Measurements from ENCODE around the gene OR51E2. TPM values are rescaled to one million over a fixed set of nuclear protein-coding genes. Genes with fewer than 3 reads are reported as not detected.
"Not testable (repeated sequence)": the region's sequence is repeated elsewhere in the genome, so short reads cannot be mapped to it uniquely, and the experiment has no call there.

Gene OR51E2
- not detected in 2 replicates for total RNA-seq (2012; rRNA removed)

- Histone ChIP-seq H3K4me1 (ENCODE audit: control insufficient read depth, insufficient read depth, low read length) (no peaks in the 10 kb centered on the region), H3K9ac (ENCODE audit: low read depth, low read length) (no peak within 1 kb of the TSS), H3K4me3 (ENCODE audit: low read length) (no peak within 1 kb of the TSS), H3K9me3 (replicated peaks; ENCODE audit: low read length) (no peaks in the 10 kb centered on the region), H3K36me3 (ENCODE audit: insufficient read depth, low read length) (no peaks in the 10 kb centered on the region), H3K27me3 (ENCODE audit: control insufficient read depth, insufficient read depth, low read length) (peaks cover 3% of the 10 kb centered on the region), H3K4me2 (ENCODE audit: low read length) (no peak within 1 kb of the TSS)
Observed at GRCh38 chr11:4697585-4697984, at the start of gene OR51E2. OR51E2 (minus strand) TSS chr11:4697853; CDS start chr11:4682711, 15,142 bp downstream.

GRCh38 chr11:4740735-4741134, 43.1 kb upstream of the OR51E2 start:
- no peak overlapping the region for H3K9ac ChIP-seq (ENCODE audit: low read depth, low read length)
- no peaks in the 10 kb centered on the region for H3K4me1 ChIP-seq (ENCODE audit: control insufficient read depth, insufficient read depth, low read length)
- no peaks in the 10 kb centered on the region for H3K36me3 ChIP-seq (ENCODE audit: insufficient read depth, low read length)
- no peak overlapping the region for H3K4me3 ChIP-seq (ENCODE audit: low read length)
- no peaks in the 10 kb centered on the region for H3K9me3 ChIP-seq (replicated peaks; ENCODE audit: low read length)
- no peaks in the 10 kb centered on the region for H3K27me3 ChIP-seq (ENCODE audit: control insufficient read depth, insufficient read depth, low read length)
- H3K4me2 ChIP-seq (ENCODE audit: low read length): no peak overlapping the region

- Histone ChIP-seq H3K36me3 (ENCODE audit: insufficient read depth, low read length) (no peaks in the 10 kb centered on the region), H3K4me3 (ENCODE audit: low read length) (no peak overlapping the region), H3K4me2 (ENCODE audit: low read length) (no peak overlapping the region), H3K9ac (ENCODE audit: low read depth, low read length) (no peak overlapping the region), H3K9me3 (replicated peaks; ENCODE audit: low read length) (no peaks in the 10 kb centered on the region), H3K4me1 (ENCODE audit: control insufficient read depth, insufficient read depth, low read length) (no peaks in the 10 kb centered on the region), H3K27me3 (ENCODE audit: control insufficient read depth, insufficient read depth, low read length) (no peaks in the 10 kb centered on the region)
Observed at GRCh38 chr11:4727171-4727570, 29.5 kb upstream of the OR51E2 start.

GRCh38 chr11:4722616-4723534, 25.2 kb upstream of the OR51E2 start:
- not testable (repeated sequence) for H3K36me3 ChIP-seq (ENCODE audit: insufficient read depth, low read length); H3K9me3 ChIP-seq (replicated peaks; ENCODE audit: low read length); H3K4me2 ChIP-seq (ENCODE audit: low read length); H3K9ac ChIP-seq (ENCODE audit: low read depth, low read length); H3K4me1 ChIP-seq (ENCODE audit: control insufficient read depth, insufficient read depth, low read length); H3K4me3 ChIP-seq (ENCODE audit: low read length); H3K27me3 ChIP-seq (ENCODE audit: control insufficient read depth, insufficient read depth, low read length)

- no peak overlapping the region for H3K4me2 ChIP-seq (ENCODE audit: low read length)
- no peak overlapping the region for H3K4me3 ChIP-seq (ENCODE audit: low read length)
- H3K9me3 ChIP-seq (replicated peaks; ENCODE audit: low read length): no peaks in the 10 kb centered on the region
- no peaks in the 10 kb centered on the region for H3K4me1 ChIP-seq (ENCODE audit: control insufficient read depth, insufficient read depth, low read length)
- peaks cover 4% of the 10 kb centered on the region for H3K27me3 ChIP-seq (ENCODE audit: control insufficient read depth, insufficient read depth, low read length)
- no peak overlapping the region for H3K9ac ChIP-seq (ENCODE audit: low read depth, low read length)
- no peaks in the 10 kb centered on the region for H3K36me3 ChIP-seq (ENCODE audit: insufficient read depth, low read length)
Observed at GRCh38 chr11:4714300-4714699, 16.6 kb upstream of the OR51E2 start.

GRCh38 chr11:4713241-4713640, 15.6 kb upstream of the OR51E2 start:
- Histone ChIP-seq H3K9me3 (replicated peaks; ENCODE audit: low read length) (no peaks in the 10 kb centered on the region), H3K9ac (ENCODE audit: low read depth, low read length) (no peak overlapping the region), H3K27me3 (ENCODE audit: control insufficient read depth, insufficient read depth, low read length) (peaks cover 4% of the 10 kb centered on the region), H3K4me2 (ENCODE audit: low read length) (no peak overlapping the region), H3K4me3 (ENCODE audit: low read length) (no peak overlapping the region), H3K4me1 (ENCODE audit: control insufficient read depth, insufficient read depth, low read length) (no peaks in the 10 kb centered on the region), H3K36me3 (ENCODE audit: insufficient read depth, low read length) (no peaks in the 10 kb centered on the region)

- H3K9me3 ChIP-seq (replicated peaks; ENCODE audit: low read length): no peaks in the 10 kb centered on the region
- no peak overlapping the region for H3K4me3 ChIP-seq (ENCODE audit: low read length)
- H3K4me1 ChIP-seq (ENCODE audit: control insufficient read depth, insufficient read depth, low read length): no peaks in the 10 kb centered on the region
- no peak overlapping the region for H3K4me2 ChIP-seq (ENCODE audit: low read length)
- H3K27me3 ChIP-seq (ENCODE audit: control insufficient read depth, insufficient read depth, low read length): peaks cover 4% of the 10 kb centered on the region
- H3K9ac ChIP-seq (ENCODE audit: low read depth, low read length): no peak overlapping the region
- no peaks in the 10 kb centered on the region for H3K36me3 ChIP-seq (ENCODE audit: insufficient read depth, low read length)
Observed at GRCh38 chr11:4704790-4705334, 7.2 kb upstream of the OR51E2 start.

- no peak within 1 kb of the TSS for H3K4me2 ChIP-seq (ENCODE audit: low read length)
- H3K9ac ChIP-seq (ENCODE audit: low read depth, low read length): no peak within 1 kb of the TSS
- H3K36me3 ChIP-seq (ENCODE audit: insufficient read depth, low read length): no peaks in the 10 kb centered on the region
- H3K4me1 ChIP-seq (ENCODE audit: control insufficient read depth, insufficient read depth, low read length): no peaks in the 10 kb centered on the region
- H3K4me3 ChIP-seq (ENCODE audit: low read length): no peak within 1 kb of the TSS
- H3K9me3 ChIP-seq (replicated peaks; ENCODE audit: low read length): no peaks in the 10 kb centered on the region
- no peaks in the 10 kb centered on the region for H3K27me3 ChIP-seq (ENCODE audit: control insufficient read depth, insufficient read depth, low read length)
Observed at GRCh38 chr11:4704054-4704789, 6.6 kb upstream of the OR51E2 start, which contains the start of gene MMP26. MMP26 (plus strand) TSS chr11:4704784.

GRCh38 chr11:4700436-4700820, 2.8 kb upstream of the OR51E2 start:
- Histone ChIP-seq H3K4me3 (ENCODE audit: low read length) (no peak overlapping the region), H3K4me1 (ENCODE audit: control insufficient read depth, insufficient read depth, low read length) (no peaks in the 10 kb centered on the region), H3K4me2 (ENCODE audit: low read length) (no peak overlapping the region), H3K9ac (ENCODE audit: low read depth, low read length) (no peak overlapping the region), H3K27me3 (ENCODE audit: control insufficient read depth, insufficient read depth, low read length) (peaks cover 3% of the 10 kb centered on the region), H3K36me3 (ENCODE audit: insufficient read depth, low read length) (no peaks in the 10 kb centered on the region), H3K9me3 (replicated peaks; ENCODE audit: low read length) (no peaks in the 10 kb centered on the region)

GRCh38 chr11:4699697-4700435, 2.2 kb upstream of the OR51E2 start:
- Histone ChIP-seq H3K4me2 (ENCODE audit: low read length) (no peak overlapping the region), H3K4me3 (ENCODE audit: low read length) (no peak overlapping the region), H3K9ac (ENCODE audit: low read depth, low read length) (no peak overlapping the region), H3K36me3 (ENCODE audit: insufficient read depth, low read length) (no peaks in the 10 kb centered on the region), H3K4me1 (ENCODE audit: control insufficient read depth, insufficient read depth, low read length) (no peaks in the 10 kb centered on the region), H3K9me3 (replicated peaks; ENCODE audit: low read length) (no peaks in the 10 kb centered on the region), H3K27me3 (ENCODE audit: control insufficient read depth, insufficient read depth, low read length) (peaks cover 3% of the 10 kb centered on the region)

- peaks cover 3% of the 10 kb centered on the region for H3K27me3 ChIP-seq (ENCODE audit: control insufficient read depth, insufficient read depth, low read length)
- H3K4me1 ChIP-seq (ENCODE audit: control insufficient read depth, insufficient read depth, low read length): no peaks in the 10 kb centered on the region
- no peak overlapping the region for H3K9ac ChIP-seq (ENCODE audit: low read depth, low read length)
- no peak overlapping the region for H3K4me3 ChIP-seq (ENCODE audit: low read length)
- no peaks in the 10 kb centered on the region for H3K9me3 ChIP-seq (replicated peaks; ENCODE audit: low read length)
- no peaks in the 10 kb centered on the region for H3K36me3 ChIP-seq (ENCODE audit: insufficient read depth, low read length)
- H3K4me2 ChIP-seq (ENCODE audit: low read length): no peak overlapping the region
Observed at GRCh38 chr11:4695442-4695841, 2.2 kb downstream of the OR51E2 start.

Measured in skeletal muscle satellite cell (primary cell).